ENCODE data around the gene MCMBP.

The MCMBP gene

DNA sequence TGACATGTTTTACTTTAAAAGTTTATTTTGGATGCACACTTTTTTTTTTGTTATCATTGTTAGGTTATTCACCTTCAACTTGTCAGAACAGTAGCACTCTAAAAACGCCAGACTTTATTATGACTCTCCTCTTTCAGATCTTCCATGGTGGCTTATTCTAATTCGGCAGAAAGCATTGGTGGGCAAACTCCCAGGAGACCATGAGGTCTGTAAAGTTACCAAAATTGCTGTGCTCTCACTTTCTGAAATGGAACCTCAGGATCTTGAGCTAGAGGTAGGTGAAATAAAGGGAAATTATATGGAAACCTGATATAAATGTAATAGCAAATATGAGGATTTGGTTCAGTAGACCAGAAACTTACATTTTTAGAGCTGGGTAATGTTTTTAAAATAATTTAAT is 91.1 kb downstream of the MCMBP start:
- DNase-seq, result no peak

DNA sequence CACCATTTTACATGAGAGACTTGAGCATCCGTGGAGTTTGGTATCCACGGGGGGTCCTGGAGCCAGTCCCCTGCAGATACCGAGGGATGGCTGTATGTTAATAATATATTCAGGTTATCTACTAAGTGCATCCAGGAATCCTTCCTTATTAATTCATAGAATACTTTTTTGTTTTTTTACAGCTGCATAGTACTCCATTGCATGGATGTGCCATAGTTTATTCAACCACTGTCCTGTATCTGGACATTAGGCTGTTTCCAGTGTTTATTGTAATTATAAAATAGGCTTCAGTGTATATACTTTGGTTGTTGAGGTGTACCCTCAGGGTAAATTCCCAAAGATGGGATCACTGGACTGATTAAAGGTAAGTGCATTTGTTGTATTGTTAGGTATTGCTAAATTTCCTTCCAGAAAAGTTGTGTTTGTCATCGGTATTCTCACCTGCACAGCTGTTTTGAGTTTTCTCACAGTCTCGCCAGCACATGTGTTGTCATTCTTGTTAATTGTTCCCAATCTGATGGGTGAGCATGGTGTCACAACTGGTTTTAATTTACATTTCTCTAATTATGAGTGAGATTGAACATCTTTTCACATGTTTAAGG is 91.7 kb downstream of the MCMBP start:
- DNase-seq, result no peak

Measured in activated CD4-positive, CD25-positive, alpha-beta regulatory T cell (primary cell).